GM12878 (cell line): ENCODE measurements around the gene PTEN. TPM values are rescaled to one million over a fixed set of nuclear protein-coding genes. Genes with fewer than 3 reads are reported as not detected.

Experiments used
- ATAC-seq: fragments of 200-7000 bp; cut with Tn5 transposase; 3 replicates; pipeline ENCODE4 v1.9.1; 2020; ENCODE audit warnings: mild to moderate bottlenecking, moderate library complexity
- BruUV-seq: library from RNA; stranded (reverse); fragments of 400-500 nt; replicated peaks from 2 replicates; lab custom pipeline; 2021; lab: Mats Ljungman, UMichigan
- CTCF ChIA-PET: fragments of 300-600 bp; sonication (Branson Sonifier 250); formaldehyde crosslinking; extraction: SDS; loops from one replicate; lab custom pipeline; 2021; ENCODE audit warnings: inconsistent platforms; lab: Yijun Ruan, JAX
- POLR2A ChIA-PET: fragments of 350-600 bp; formaldehyde crosslinking; extraction: SDS; loops from one replicate; lab custom pipeline; 2021; ENCODE audit warnings: inconsistent platforms; lab: Charles Lee
- RAD21 ChIA-PET: fragments of 300-600 bp; sonication (Branson Sonifier 250); formaldehyde crosslinking; loops from one replicate; lab custom pipeline; 2023; ENCODE audit warnings: antibody characterized with exemption; ENCODE audit not compliant: unreplicated experiment; lab: Charles Lee
- SMC1A ChIA-PET: fragments of 300-600 bp; sonication (Branson Sonifier 250); formaldehyde crosslinking; loops from one replicate; lab custom pipeline; 2023; ENCODE audit not compliant: unreplicated experiment, uncharacterized antibody; lab: Charles Lee
- DNase-seq: peaks from one replicate; pipeline ENCODE4 v3.0.0-alpha.2; 2011; ENCODE audit warnings: low read depth, low spot score
- FAIRE-seq: peaks from 3 replicates; lab custom pipeline; 2011; peaks lifted over from hg19 to GRCh38; lab: Jason Lieb, UNC
- H2AFZ ChIP-seq: 2 replicates; pipeline ENCODE4 v1.6.0; 2011; ENCODE audit warnings: low read depth, low read length, control low read depth; ENCODE audit not compliant: control insufficient read depth
- H3K27ac ChIP-seq: 2 replicates; pipeline ENCODE4 v1.5.1; 2011; ENCODE audit warnings: control low read depth; ENCODE audit not compliant: control insufficient read depth, insufficient read depth
- H3K27me3 ChIP-seq, 2 experiments: replicated peaks in 1 of 2; 2 replicates each; pipeline versions ENCODE4 v1.6.0 to v1.6.1; 2011; ENCODE audit warnings: low read length in 1 of 2; ENCODE audit not compliant: control insufficient read depth in 2 of 2, insufficient read depth in 2 of 2
- H3K36me3 ChIP-seq, 2 experiments: 2 replicates each; pipeline ENCODE4 v1.5.1; 2011; ENCODE audit warnings: low read length in 1 of 2; ENCODE audit not compliant: control insufficient read depth in 2 of 2, insufficient read depth in 2 of 2
- H3K4me1 ChIP-seq: 2 replicates; pipeline ENCODE4 v1.6.1; 2011; ENCODE audit warnings: mild to moderate bottlenecking, low read length, moderate library complexity, mixed read lengths; ENCODE audit not compliant: control insufficient read depth, insufficient read depth
- H3K4me2 ChIP-seq: 2 replicates; pipeline ENCODE4 v1.6.0; 2011; ENCODE audit warnings: control low read depth; ENCODE audit not compliant: control insufficient read depth, insufficient read depth
- H3K4me3 ChIP-seq: fragments of 200-600 bp; sonication (generic); 2 replicates; pipeline ENCODE4 v1.5.1; 2016
- H3K79me2 ChIP-seq: 2 replicates; pipeline ENCODE4 v1.6.0; 2011; ENCODE audit warnings: low read length; ENCODE audit not compliant: control insufficient read depth, insufficient read depth
- H3K9ac ChIP-seq: 2 replicates; pipeline ENCODE4 v1.8.0; 2011; ENCODE audit warnings: low read length, control low read depth, mixed read lengths; ENCODE audit not compliant: control insufficient read depth, insufficient read depth
- H3K9me3 ChIP-seq: replicated peaks from 3 replicates; pipeline ENCODE4 v1.5.1; 2011; ENCODE audit warnings: mild to moderate bottlenecking, low read length; ENCODE audit not compliant: control insufficient read depth, insufficient read depth
- H4K20me1 ChIP-seq: 2 replicates; pipeline ENCODE4 v1.6.0; 2011; ENCODE audit not compliant: control insufficient read depth, insufficient read depth
- ETV6 ChIP-seq, 2 experiments: fragments of 450-650 bp in 1 of 2; IDR thresholded peaks in 1 of 2; conservative IDR thresholded peaks in 1 of 2; 2 replicates each; pipeline ENCODE4 v1.6.1; 2014; ENCODE audit warnings: antibody characterized with exemption in 1 of 2, borderline replicate concordance in 1 of 2, low read depth in 1 of 2, mild to moderate bottlenecking in 1 of 2, moderate library complexity in 1 of 2
- IKZF2 ChIP-seq, 2 experiments: fragments of 450-650 bp; IDR thresholded peaks; 2 replicates each; pipeline ENCODE4 v1.6.1; 2017; ENCODE audit warnings: mild to moderate bottlenecking in 2 of 2, moderate library complexity in 2 of 2
- JUND ChIP-seq: IDR thresholded peaks from 2 replicates; pipeline ENCODE4 v1.6.1; 2012; ENCODE audit warnings: low read depth, mild to moderate bottlenecking, low read length, improper control_type of control experiment, moderate library complexity
- NR2C2 ChIP-seq: IDR thresholded peaks from 2 replicates; pipeline ENCODE4 v1.6.1; 2011; ENCODE audit warnings: borderline replicate concordance, low read depth; ENCODE audit not compliant: control insufficient read depth, insufficient read length
- PML ChIP-seq: IDR thresholded peaks from 2 replicates; pipeline ENCODE4 v1.6.1; 2012; ENCODE audit warnings: low read length, inconsistent platforms
- POLR2AphosphoS5 ChIP-seq: IDR thresholded peaks from 2 replicates; pipeline ENCODE4 v1.6.1; 2011; ENCODE audit warnings: mild to moderate bottlenecking, low read length, inconsistent platforms
- WGBS: methylation state at CpG from one replicate; pipeline ENCODE4 v1.1.6; 2016; ENCODE audit warnings: low lambda C conversion rate; ENCODE audit not compliant: insufficient replicate concordance, insufficient coverage; ENCODE audit errors: missing lambda C conversion rate; 5-methylcytosine and 5-hydroxymethylcytosine counted together
- in situ Hi-C: fragments of 300-500 bp; cut with MboI; formaldehyde crosslinking; loops from 9 replicates; pipeline ENCODE4 v1.14.3; 2018; ENCODE audit warnings: mixed read lengths
- intact Hi-C: fragments of 100-400 bp; cut with micrococcal nuclease; formaldehyde crosslinking; loops from one replicate; pipeline ENCODE4 v1.14.2; 2022; ENCODE audit not compliant: unreplicated experiment
- polyA plus RNA-seq, 11 experiments: library from polyadenylated mRNA; depleted of rRNA in 4 of 11; unstranded in 6 of 11; stranded (reverse) in 5 of 11; fragments of >200 nt; fragmentation: Nextera tagmentation in 4 of 11; fragmentation: Illumina TruSeq in 1 of 11; extraction: Ambion mirVana in 4 of 11; extraction: Trizol in 1 of 11; gene quantifications; 1 replicate in 1 of 11; 2 replicates in 10 of 11; pipeline versions ENCODE4 v1.2.1 to v1.2.3, GENCODE V29; 2011 to 2016; ENCODE audit warnings: inconsistent platforms in 2 of 11, missing spikeins in 2 of 11, low read depth in 1 of 11
- total RNA-seq, 4 experiments: library from RNA; depleted of rRNA in 3 of 4; stranded (reverse); fragments of >200 nt in 3 of 4; fragmentation: Illumina TruSeq in 1 of 4; extraction: Trizol in 1 of 4; gene quantifications; 2 replicates each; pipeline versions ENCODE4 v1.2.1 to v1.2.3, GENCODE V29; 2013 to 2021
- TF ChIP-seq, protein P1 (sequence below): fragments of 450-650 bp; IDR thresholded peaks from 2 replicates; pipeline ENCODE4 v1.6.1; 2017; ENCODE audit warnings: mild to moderate bottlenecking, moderate library complexity
- TF ChIP-seq, protein P2 (sequence below): IDR thresholded peaks from 2 replicates; pipeline ENCODE4 v1.6.1; 2012; ENCODE audit warnings: mild to moderate bottlenecking, low read depth, low read length
- TF ChIP-seq, protein P3 (sequence below): fragments of 450-650 bp; conservative IDR thresholded peaks from 2 replicates; pipeline ENCODE4 v1.6.1; 2017; ENCODE audit warnings: mild to moderate bottlenecking, moderate library complexity
- TF ChIP-seq, protein P4 (sequence below): IDR thresholded peaks from 2 replicates; pipeline ENCODE4 v1.6.1; 2012; ENCODE audit warnings: low read length, inconsistent platforms

Gene PTEN
- total and polyA plus RNA-seq, 10 of the 15 experiments (the other 5 are each of a cell fraction or from before 2014, with no cell fraction given): 26.1 to 175 (median 58.1) TPM

DNA sequence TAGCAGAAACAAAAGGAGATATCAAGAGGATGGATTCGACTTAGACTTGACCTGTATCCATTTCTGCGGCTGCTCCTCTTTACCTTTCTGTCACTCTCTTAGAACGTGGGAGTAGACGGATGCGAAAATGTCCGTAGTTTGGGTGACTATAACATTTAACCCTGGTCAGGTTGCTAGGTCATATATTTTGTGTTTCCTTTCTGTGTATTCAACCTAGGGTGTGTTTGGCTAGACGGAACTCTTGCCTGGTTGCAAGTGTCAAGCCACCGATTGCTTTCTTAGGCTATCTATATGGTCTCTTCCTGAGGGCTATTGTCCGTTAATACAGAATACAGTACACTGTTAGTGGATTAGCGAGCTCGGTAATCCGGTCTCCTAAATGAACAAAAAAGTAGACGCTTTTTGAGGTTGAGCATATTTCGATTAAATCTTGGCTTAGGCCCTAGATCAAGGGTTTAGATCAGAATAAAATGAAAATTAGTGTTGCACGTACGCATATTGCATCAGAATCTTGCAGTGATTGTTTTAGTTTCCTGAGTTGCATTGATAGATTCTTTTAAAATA is 1.2 kb downstream of the PTEN start:
- H3K9ac ChIP-seq: peak overlapping the region; percentile 90
- peaks cover 8% of the 10 kb centered on the region for H3K4me1 ChIP-seq
- H3K27me3 ChIP-seq: no peaks in the 10 kb centered on the region
- ATAC-seq: peak; percentile 2; the same call in 2 of the 3 replicates
- H2AFZ ChIP-seq: no peak overlapping the region
- intact Hi-C loops: loop anchor here (5.0 kb wide), 2 partner anchors 68 to 423 kb away; no protein-coding TSS in a partner anchor
- POLR2A ChIA-PET: interaction anchor here (1.0 to 1.7 kb wide), 3 partner anchors 201 to 522 kb away, joined by 4 to 7 read pairs (median 4); no protein-coding TSS in a partner anchor
- H4K20me1 ChIP-seq: no peaks in the 10 kb centered on the region
- SMC1A ChIA-PET: interaction anchor here (1.4 to 6.9 kb wide), 5 partner anchors 203 to 524 kb away, joined by 4 to 140 read pairs (median 13); no protein-coding TSS in a partner anchor
- CTCF ChIA-PET: interaction anchor here (1.1 to 2.9 kb wide), 5 partner anchors 10 to 524 kb away, joined by 3 to 14 read pairs (median 4); no protein-coding TSS in a partner anchor
- no peak for FAIRE-seq
- DNase-seq: no peak
- H3K4me3 ChIP-seq: peak overlapping the region; percentile 94
- H3K9me3 ChIP-seq: no peaks in the 10 kb centered on the region
- WGBS: under 1% methylated on average over 16 of the region's 16 CpGs
- peak overlapping the region; percentile 90 for H3K27ac ChIP-seq
- 0 out of 4 replicates have a peak, but pooled peaks cover 0 to 3% of the 10 kb centered on the region in 2 experiments for H3K36me3 ChIP-seq
- in situ Hi-C loops: loop anchor here (5.0 to 10.0 kb wide), 5 partner anchors 200 to 688 kb away; no protein-coding TSS in a partner anchor
- RAD21 ChIA-PET: interaction anchor here (0.5 to 6.4 kb wide), 9 partner anchors 19 to 523 kb away, joined by 3 to 158 read pairs (median 6); partner anchors contain the start of gene ATAD1
- H3K79me2 ChIP-seq: peaks cover 91% of the 10 kb centered on the region
- BruUV-seq: no TSS peak
- peak overlapping the region; percentile 51 for H3K4me2 ChIP-seq
- TF ChIP-seq POLR2AphosphoS5 (peak; percentile 66; the same call in 1 of the 2 replicates), JUND (no peak), NR2C2 (no peak), IKZF2 (IDR thresholded peaks at IDR 0.05) (no peak), ETV6 (conservative IDR thresholded peaks at IDR 0.05 in 1 of 2, IDR thresholded peaks at IDR 0.05 in 1 of 2; ENCODE audit: borderline replicate concordance in 1 of 2, low read depth in 1 of 2) (no peak), PML (0 out of 2 replicates have a peak, but pooled peaks have one; percentile 24)
- TF ChIP-seq, protein P1, sequence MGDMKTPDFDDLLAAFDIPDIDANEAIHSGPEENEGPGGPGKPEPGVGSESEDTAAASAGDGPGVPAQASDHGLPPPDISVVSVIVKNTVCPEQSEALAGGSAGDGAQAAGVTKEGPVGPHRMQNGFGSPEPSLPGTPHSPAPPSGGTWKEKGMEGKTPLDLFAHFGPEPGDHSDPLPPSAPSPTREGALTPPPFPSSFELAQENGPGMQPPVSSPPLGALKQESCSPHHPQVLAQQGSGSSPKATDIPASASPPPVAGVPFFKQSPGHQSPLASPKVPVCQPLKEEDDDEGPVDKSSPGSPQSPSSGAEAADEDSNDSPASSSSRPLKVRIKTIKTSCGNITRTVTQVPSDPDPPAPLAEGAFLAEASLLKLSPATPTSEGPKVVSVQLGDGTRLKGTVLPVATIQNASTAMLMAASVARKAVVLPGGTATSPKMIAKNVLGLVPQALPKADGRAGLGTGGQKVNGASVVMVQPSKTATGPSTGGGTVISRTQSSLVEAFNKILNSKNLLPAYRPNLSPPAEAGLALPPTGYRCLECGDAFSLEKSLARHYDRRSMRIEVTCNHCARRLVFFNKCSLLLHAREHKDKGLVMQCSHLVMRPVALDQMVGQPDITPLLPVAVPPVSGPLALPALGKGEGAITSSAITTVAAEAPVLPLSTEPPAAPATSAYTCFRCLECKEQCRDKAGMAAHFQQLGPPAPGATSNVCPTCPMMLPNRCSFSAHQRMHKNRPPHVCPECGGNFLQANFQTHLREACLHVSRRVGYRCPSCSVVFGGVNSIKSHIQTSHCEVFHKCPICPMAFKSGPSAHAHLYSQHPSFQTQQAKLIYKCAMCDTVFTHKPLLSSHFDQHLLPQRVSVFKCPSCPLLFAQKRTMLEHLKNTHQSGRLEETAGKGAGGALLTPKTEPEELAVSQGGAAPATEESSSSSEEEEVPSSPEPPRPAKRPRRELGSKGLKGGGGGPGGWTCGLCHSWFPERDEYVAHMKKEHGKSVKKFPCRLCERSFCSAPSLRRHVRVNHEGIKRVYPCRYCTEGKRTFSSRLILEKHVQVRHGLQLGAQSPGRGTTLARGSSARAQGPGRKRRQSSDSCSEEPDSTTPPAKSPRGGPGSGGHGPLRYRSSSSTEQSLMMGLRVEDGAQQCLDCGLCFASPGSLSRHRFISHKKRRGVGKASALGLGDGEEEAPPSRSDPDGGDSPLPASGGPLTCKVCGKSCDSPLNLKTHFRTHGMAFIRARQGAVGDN: no peak
- TF ChIP-seq, protein P2, sequence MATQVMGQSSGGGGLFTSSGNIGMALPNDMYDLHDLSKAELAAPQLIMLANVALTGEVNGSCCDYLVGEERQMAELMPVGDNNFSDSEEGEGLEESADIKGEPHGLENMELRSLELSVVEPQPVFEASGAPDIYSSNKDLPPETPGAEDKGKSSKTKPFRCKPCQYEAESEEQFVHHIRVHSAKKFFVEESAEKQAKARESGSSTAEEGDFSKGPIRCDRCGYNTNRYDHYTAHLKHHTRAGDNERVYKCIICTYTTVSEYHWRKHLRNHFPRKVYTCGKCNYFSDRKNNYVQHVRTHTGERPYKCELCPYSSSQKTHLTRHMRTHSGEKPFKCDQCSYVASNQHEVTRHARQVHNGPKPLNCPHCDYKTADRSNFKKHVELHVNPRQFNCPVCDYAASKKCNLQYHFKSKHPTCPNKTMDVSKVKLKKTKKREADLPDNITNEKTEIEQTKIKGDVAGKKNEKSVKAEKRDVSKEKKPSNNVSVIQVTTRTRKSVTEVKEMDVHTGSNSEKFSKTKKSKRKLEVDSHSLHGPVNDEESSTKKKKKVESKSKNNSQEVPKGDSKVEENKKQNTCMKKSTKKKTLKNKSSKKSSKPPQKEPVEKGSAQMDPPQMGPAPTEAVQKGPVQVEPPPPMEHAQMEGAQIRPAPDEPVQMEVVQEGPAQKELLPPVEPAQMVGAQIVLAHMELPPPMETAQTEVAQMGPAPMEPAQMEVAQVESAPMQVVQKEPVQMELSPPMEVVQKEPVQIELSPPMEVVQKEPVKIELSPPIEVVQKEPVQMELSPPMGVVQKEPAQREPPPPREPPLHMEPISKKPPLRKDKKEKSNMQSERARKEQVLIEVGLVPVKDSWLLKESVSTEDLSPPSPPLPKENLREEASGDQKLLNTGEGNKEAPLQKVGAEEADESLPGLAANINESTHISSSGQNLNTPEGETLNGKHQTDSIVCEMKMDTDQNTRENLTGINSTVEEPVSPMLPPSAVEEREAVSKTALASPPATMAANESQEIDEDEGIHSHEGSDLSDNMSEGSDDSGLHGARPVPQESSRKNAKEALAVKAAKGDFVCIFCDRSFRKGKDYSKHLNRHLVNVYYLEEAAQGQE: no peak
- TF ChIP-seq, protein P3, sequence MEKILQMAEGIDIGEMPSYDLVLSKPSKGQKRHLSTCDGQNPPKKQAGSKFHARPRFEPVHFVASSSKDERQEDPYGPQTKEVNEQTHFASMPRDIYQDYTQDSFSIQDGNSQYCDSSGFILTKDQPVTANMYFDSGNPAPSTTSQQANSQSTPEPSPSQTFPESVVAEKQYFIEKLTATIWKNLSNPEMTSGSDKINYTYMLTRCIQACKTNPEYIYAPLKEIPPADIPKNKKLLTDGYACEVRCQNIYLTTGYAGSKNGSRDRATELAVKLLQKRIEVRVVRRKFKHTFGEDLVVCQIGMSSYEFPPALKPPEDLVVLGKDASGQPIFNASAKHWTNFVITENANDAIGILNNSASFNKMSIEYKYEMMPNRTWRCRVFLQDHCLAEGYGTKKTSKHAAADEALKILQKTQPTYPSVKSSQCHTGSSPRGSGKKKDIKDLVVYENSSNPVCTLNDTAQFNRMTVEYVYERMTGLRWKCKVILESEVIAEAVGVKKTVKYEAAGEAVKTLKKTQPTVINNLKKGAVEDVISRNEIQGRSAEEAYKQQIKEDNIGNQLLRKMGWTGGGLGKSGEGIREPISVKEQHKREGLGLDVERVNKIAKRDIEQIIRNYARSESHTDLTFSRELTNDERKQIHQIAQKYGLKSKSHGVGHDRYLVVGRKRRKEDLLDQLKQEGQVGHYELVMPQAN: no peak
- TF ChIP-seq, protein P4, sequence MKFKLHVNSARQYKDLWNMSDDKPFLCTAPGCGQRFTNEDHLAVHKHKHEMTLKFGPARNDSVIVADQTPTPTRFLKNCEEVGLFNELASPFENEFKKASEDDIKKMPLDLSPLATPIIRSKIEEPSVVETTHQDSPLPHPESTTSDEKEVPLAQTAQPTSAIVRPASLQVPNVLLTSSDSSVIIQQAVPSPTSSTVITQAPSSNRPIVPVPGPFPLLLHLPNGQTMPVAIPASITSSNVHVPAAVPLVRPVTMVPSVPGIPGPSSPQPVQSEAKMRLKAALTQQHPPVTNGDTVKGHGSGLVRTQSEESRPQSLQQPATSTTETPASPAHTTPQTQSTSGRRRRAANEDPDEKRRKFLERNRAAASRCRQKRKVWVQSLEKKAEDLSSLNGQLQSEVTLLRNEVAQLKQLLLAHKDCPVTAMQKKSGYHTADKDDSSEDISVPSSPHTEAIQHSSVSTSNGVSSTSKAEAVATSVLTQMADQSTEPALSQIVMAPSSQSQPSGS: 0 out of 2 replicates have a peak, but pooled peaks have one; percentile 15
